ENCODE data around the gene BARHL1.

The BARHL1 gene

GRCh38 chr9:132572921-132573320, 9.5 kb upstream of the BARHL1 start:
- no peak for TF ChIP-seq GATA3 (IDR thresholded peaks at IDR 0.05; ENCODE audit: low read depth, low read length)

GRCh38 chr9:132575005-132575609, 7.3 kb upstream of the BARHL1 start:
- TF ChIP-seq GATA2 (IDR thresholded peaks at IDR 0.05; ENCODE audit: low read depth, low read length) (no peak), GATA3 (IDR thresholded peaks at IDR 0.05; ENCODE audit: low read depth, low read length) (no peak)

DNA sequence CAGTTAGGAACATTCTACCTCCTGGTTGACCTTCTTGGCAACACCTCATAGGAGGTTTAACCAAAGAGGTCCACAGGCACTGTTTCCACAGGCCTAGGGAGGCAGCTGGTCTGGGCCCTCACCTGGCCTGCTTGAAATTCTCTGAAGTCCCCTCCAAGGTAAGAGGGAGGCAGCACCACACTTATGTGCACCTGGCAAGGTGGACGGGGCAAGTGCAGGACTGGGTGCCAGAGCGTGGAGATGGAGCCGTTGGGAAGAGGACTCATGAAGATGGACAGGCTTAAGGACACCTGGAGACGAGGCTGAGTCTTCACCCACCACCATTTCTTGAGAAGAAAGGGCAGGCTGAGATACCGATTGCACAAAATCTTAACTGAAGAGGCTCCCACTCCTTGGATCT, 6.6 kb upstream of the BARHL1 start:
- TF ChIP-seq GATA2 (IDR thresholded peaks at IDR 0.05; ENCODE audit: low read depth, low read length) (no peak), GATA3 (IDR thresholded peaks at IDR 0.05; ENCODE audit: low read depth, low read length) (no peak)

- TF ChIP-seq GATA2 (IDR thresholded peaks at IDR 0.05; ENCODE audit: low read depth, low read length), result no peak
- TF ChIP-seq GATA3 (IDR thresholded peaks at IDR 0.05; ENCODE audit: low read depth, low read length), result no peak
These were observed 5.3 kb upstream of the BARHL1 start for GRCh38 chr9:132577119-132577518.

- TF ChIP-seq GATA3 (IDR thresholded peaks at IDR 0.05; ENCODE audit: low read depth, low read length) (no peak), GATA2 (IDR thresholded peaks at IDR 0.05; ENCODE audit: low read depth, low read length) (no peak)
These were observed 4.0 kb upstream of the BARHL1 start for GRCh38 chr9:132578367-132578932.

DNA sequence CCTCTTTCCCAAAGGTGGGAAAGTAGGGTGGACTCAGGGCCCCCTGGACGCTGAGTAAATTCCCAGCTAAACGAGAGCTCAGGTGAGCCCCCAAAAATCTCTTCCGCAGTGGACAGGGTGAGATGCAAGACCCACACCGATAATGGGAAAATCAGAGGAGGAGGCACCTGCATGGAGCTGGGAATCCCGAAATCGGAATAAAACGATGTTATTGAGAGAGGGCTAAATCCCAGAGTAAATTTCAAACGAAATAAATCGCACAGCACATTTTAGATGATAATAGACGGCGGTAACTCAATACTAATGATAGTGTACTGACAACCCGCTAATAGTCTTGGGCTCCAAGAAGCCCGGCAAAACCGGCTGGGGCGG, 3.0 kb upstream of the BARHL1 start:
- TF ChIP-seq GATA2 (IDR thresholded peaks at IDR 0.05; ENCODE audit: low read depth, low read length) (no peak), GATA3 (IDR thresholded peaks at IDR 0.05; ENCODE audit: low read depth, low read length) (no peak)

- TF ChIP-seq GATA3 (IDR thresholded peaks at IDR 0.05; ENCODE audit: low read depth, low read length) (no peak), GATA2 (IDR thresholded peaks at IDR 0.05; ENCODE audit: low read depth, low read length) (no peak)
These were observed 579 bp downstream of the BARHL1 start for GRCh38 chr9:132582786-132583583.

- TF ChIP-seq GATA2 (IDR thresholded peaks at IDR 0.05; ENCODE audit: low read depth, low read length) (no peak), GATA3 (IDR thresholded peaks at IDR 0.05; ENCODE audit: low read depth, low read length) (no peak)
These were observed 1.3 kb downstream of the BARHL1 start for GRCh38 chr9:132583584-132584304.

DNA sequence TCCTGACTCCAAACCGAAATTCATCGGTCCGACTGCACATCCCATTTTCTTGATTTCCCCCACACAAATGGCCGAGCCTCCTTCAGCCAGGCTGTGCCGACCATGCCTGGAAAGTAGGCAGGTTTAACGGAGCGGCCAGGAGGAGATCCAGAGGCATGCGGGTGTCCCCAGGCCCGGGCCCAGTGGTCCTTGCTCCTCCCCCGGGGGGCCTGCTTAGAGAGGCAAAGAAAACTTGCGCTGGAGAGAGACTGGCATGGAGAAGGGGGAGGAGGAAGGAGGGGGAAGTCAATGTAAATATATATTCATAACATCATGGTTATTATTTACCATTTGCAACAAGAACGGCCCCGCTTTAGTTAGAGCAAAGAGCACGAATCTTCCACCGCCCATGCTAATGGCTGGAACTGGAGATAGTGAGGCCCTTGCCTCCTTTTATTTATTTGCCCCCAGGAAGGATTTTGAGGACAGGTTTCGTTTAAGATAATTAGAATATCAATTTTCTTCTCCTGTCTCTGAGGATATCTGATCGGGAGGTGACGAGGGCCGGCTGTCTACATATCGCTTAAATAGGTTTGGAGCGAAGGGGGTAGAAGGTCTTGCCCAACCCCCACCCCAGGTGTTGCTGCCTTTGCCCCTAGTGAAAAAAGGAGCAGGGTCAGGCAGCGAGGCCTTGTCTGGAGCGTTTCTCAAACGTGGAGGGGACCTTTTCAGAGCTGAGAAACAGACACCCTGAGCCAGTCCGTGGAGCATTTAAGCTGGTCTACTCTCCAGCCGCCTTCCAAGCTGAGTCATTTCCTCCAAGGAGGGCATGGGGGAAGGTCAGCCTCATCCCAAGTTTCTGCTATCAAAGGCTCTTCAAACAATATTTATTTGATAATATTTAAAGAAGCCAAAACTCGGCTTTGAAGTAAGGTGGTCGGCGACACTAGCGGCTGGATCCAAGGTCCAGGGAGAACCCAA, 2.5 kb downstream of the BARHL1 start:
- TF ChIP-seq GATA2 (IDR thresholded peaks at IDR 0.05; ENCODE audit: low read depth, low read length), result no peak
- TF ChIP-seq GATA3 (IDR thresholded peaks at IDR 0.05; ENCODE audit: low read depth, low read length), result no peak

- TF ChIP-seq GATA2 (IDR thresholded peaks at IDR 0.05; ENCODE audit: low read depth, low read length), result no peak
- TF ChIP-seq GATA3 (IDR thresholded peaks at IDR 0.05; ENCODE audit: low read depth, low read length), result no peak
These were observed 3.8 kb downstream of the BARHL1 start for GRCh38 chr9:132585954-132586829.

GRCh38 chr9:132586830-132587591, 4.6 kb downstream of the BARHL1 start:
- no peak for TF ChIP-seq GATA2 (IDR thresholded peaks at IDR 0.05; ENCODE audit: low read depth, low read length)
- TF ChIP-seq GATA3 (IDR thresholded peaks at IDR 0.05; ENCODE audit: low read depth, low read length), result no peak

- TF ChIP-seq GATA3 (IDR thresholded peaks at IDR 0.05; ENCODE audit: low read depth, low read length) (no peak), GATA2 (IDR thresholded peaks at IDR 0.05; ENCODE audit: low read depth, low read length) (no peak)
These were observed 5.2 kb downstream of the BARHL1 start for GRCh38 chr9:132587592-132587955.

Data from SH-SY5Y (cell line).